A549 (cell line): Measurements from ENCODE around the gene ZNF662.

ENCODE experiments used
- BHLHE40 ChIP-seq: IDR thresholded peaks from 2 replicates; pipeline ENCODE4 v1.6.1; 2012; ENCODE audit warnings: low read depth, low read length, inconsistent platforms
- CHD2 ChIP-seq: fragments of 150-350 bp; IDR thresholded peaks from 2 replicates; pipeline ENCODE4 v1.6.1; 2014; ENCODE audit warnings: low read length; ENCODE audit not compliant: partially characterized antibody
- KDM5A ChIP-seq: fragments of 200-600 bp; sonication (generic); IDR thresholded peaks from 2 replicates; pipeline ENCODE4 v1.6.1; 2016; ENCODE audit warnings: antibody characterized with exemption, mild to moderate bottlenecking
- NR3C1 ChIP-seq: fragments of >200 bp; sonication (Bioruptor Twin); formaldehyde crosslinking; IDR thresholded peaks from 3 replicates; pipeline ENCODE4 v1.6.1; 2017
- POLR2A ChIP-seq: IDR thresholded peaks from 2 replicates; pipeline ENCODE4 v1.6.1; 2012; ENCODE audit warnings: mild to moderate bottlenecking, low read length
- TF ChIP-seq, protein P1 (sequence below): fragments of >200 bp; sonication (Bioruptor Twin); formaldehyde crosslinking; IDR thresholded peaks from 3 replicates; pipeline ENCODE4 v1.5.1; 2016

DNA sequence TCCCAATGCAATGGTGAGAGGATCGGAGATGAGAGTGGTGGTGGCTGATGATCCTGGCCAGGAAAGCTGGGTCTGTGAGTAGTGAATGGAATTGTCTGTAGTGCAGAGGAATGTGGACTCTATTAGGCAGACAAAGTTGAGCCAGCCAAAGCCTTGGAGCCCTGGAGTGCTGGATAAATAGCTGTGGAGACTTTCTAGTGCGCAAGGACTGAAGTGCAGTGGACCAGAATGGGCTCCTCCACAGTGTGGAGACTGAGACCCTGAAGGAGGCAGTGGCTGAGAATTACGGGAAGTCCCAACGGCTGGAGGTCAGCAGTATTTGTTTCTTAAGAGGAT is 874 bp downstream of the ZNF662 start:
- TF ChIP-seq, protein P1, sequence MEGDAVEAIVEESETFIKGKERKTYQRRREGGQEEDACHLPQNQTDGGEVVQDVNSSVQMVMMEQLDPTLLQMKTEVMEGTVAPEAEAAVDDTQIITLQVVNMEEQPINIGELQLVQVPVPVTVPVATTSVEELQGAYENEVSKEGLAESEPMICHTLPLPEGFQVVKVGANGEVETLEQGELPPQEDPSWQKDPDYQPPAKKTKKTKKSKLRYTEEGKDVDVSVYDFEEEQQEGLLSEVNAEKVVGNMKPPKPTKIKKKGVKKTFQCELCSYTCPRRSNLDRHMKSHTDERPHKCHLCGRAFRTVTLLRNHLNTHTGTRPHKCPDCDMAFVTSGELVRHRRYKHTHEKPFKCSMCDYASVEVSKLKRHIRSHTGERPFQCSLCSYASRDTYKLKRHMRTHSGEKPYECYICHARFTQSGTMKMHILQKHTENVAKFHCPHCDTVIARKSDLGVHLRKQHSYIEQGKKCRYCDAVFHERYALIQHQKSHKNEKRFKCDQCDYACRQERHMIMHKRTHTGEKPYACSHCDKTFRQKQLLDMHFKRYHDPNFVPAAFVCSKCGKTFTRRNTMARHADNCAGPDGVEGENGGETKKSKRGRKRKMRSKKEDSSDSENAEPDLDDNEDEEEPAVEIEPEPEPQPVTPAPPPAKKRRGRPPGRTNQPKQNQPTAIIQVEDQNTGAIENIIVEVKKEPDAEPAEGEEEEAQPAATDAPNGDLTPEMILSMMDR: no peak
- TF ChIP-seq NR3C1 (no peak), BHLHE40 (no peak), CHD2 (no peak), POLR2A (no peak), KDM5A (no peak)
